ENCODE results near the gene KIAA1549. TPM values are rescaled to one million over a fixed set of nuclear protein-coding genes. Genes with fewer than 3 reads are reported as not detected.
A peak's percentile ranks its signal among the peaks of the same experiment; 100 is the strongest.
"Not testable (repeated sequence)": the region's sequence is repeated elsewhere in the genome, so short reads cannot be mapped to it uniquely, and the experiment has no call there.

The KIAA1549 gene
- total RNA-seq, 2 donors from 2014 or later = 0.93 to 1.7 TPM

DNA sequence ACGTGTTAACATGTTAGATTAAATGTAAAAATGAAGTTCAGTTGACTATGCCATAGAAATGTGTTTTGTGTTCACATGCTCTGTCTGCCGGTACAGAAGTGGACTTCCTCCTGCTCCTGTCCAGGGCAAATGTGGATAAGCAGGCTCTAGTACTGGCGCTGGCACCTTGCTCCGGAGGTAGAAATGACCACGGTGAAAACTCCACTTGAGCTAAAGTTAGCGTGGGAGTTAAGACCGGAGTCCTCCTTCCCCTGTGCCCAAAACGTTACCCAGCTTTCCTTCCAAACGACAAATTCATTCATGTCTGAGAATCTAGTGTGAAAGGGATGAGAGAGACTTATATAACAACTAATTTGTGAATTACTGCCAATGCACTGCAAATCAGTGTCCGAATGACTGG, 148.2 kb downstream of the KIAA1549 start:
- Mint-ChIP-seq H3K4me1 (ENCODE audit: low read depth) (peaks cover 19% of the 10 kb centered on the region), H3K4me3 (no peak overlapping the region), H3K36me3 (ENCODE audit: insufficient read depth in 2 of 2) (no peaks in the 10 kb centered on the region), H3K27ac (no peak overlapping the region), H3K27me3 (ENCODE audit: low read depth) (peaks cover 23% of the 10 kb centered on the region), H3K9me3 (no peaks in the 10 kb centered on the region)
- no peak for DNase-seq
- no peak for ATAC-seq (replicated peaks in 1 of 2)

- no peak overlapping the region for H3K4me3 Mint-ChIP-seq
- no peak for ATAC-seq (replicated peaks in 1 of 2)
- H3K36me3 Mint-ChIP-seq (ENCODE audit: insufficient read depth in 2 of 2) = peaks cover 0 to 2% of the 10 kb centered on the region in 2 donors
- no peaks in the 10 kb centered on the region for H3K9me3 Mint-ChIP-seq
- no peak for DNase-seq
- peaks cover 23% of the 10 kb centered on the region for H3K4me1 Mint-ChIP-seq (ENCODE audit: low read depth)
- no peak overlapping the region for H3K27ac Mint-ChIP-seq
- peaks cover 19% of the 10 kb centered on the region for H3K27me3 Mint-ChIP-seq (ENCODE audit: low read depth)
Measured at GRCh38 chr7:138829335-138829734, 151.9 kb downstream of the KIAA1549 start.

GRCh38 chr7:138828302-138828701, 152.9 kb downstream of the KIAA1549 start:
- H3K27ac Mint-ChIP-seq = no peak overlapping the region

DNA sequence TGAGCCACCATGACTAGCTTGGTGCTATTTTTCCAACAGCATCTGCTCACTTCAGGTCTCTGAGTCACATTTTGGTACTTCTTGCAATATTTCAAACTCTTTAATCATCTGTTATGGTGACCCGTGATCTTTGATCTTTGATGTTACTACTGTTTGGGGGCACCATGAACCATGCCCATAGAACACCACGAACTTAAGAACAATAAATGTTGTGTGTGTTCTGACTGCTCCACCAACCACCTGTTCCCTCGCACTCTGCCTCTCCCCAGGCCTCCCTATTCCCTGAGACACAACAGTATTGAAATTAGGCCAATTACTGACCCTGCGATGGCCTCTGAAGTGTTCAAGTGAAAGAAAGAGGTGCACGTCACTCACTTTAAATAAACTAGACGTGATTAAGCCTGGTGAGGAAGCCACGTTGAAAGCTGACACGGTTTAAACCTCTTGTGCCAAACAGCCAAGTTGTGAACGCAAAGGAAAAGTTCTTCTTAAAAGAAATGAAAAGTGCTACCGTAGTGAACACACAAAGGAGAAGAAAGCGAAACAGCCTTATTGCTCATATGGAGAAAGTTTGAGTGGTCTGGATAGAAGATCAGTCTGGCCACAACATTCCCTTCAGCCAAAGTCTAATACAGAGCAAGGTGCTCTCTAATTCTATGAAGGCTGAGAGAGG, 156.0 kb downstream of the KIAA1549 start:
- Mint-ChIP-seq H3K27me3 (ENCODE audit: low read depth) (no peaks in the 10 kb centered on the region), H3K4me1 (ENCODE audit: low read depth) (peaks cover 13% of the 10 kb centered on the region), H3K27ac (peak overlapping the region; percentile 30), H3K9me3 (no peaks in the 10 kb centered on the region), H3K36me3 (ENCODE audit: insufficient read depth in 2 of 2) (peaks cover 0 to 2% of the 10 kb centered on the region in 2 donors), H3K4me3 (peak overlapping the region; percentile 54 to 56)
- DNase-seq (no peak), ATAC-seq (replicated peaks in 1 of 2) (peak; percentile 67 to 69)

More at GRCh38 chr7:138828302-138828701, 152.9 kb downstream of the KIAA1549 start:
- H3K9me3 Mint-ChIP-seq = no peaks in the 10 kb centered on the region
- H3K4me3 Mint-ChIP-seq = no peak overlapping the region
- DNase-seq (no peak), ATAC-seq (replicated peaks in 1 of 2) (no peak)
- peaks cover 9% of the 10 kb centered on the region for H3K27me3 Mint-ChIP-seq (ENCODE audit: low read depth)
- H3K4me1 Mint-ChIP-seq (ENCODE audit: low read depth) = peaks cover 13% of the 10 kb centered on the region
- H3K36me3 Mint-ChIP-seq (ENCODE audit: insufficient read depth in 2 of 2) = peaks cover 0 to 2% of the 10 kb centered on the region in 2 donors

DNA sequence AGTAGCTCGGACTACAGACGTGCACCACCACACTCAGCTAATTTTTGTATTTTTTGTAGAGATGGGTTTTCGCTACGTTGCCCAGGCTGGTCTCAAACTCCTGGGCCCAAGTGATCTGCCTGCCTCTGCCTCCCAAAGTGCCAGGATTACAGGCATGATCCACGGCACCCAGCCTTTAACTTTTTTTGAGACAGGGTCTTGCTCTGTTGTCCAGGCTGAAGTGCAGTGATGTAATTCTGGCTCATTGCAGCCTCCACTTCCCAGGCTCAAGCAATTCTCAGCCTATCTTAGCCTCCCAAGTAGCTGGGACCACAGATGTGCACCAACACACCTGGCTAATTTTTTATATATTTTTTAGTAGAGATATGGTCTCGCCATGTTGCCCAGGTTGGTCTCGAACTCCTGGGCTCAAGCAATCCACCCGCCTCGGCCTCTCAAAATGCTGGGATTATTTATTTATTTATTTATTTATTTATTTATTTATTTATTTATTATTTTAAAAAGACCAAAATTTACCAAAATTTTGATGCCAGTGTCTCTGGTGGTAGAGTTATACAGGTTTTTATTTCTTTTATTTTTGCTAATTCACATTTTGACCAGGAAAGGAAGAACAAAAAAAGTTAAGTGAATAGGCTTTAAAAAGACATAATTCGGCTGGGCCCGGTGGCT, 158.2 kb downstream of the KIAA1549 start:
- no peaks in the 10 kb centered on the region for H3K9me3 Mint-ChIP-seq
- DNase-seq (no peak), ATAC-seq (replicated peaks in 1 of 2) (no peak)
- H3K36me3 Mint-ChIP-seq (ENCODE audit: insufficient read depth in 2 of 2) = peaks cover 0 to 2% of the 10 kb centered on the region in 2 donors
- H3K4me1 Mint-ChIP-seq (ENCODE audit: low read depth) = peaks cover 13% of the 10 kb centered on the region
- H3K27ac Mint-ChIP-seq = no peak overlapping the region
- H3K4me3 Mint-ChIP-seq = no peak overlapping the region
- no peaks in the 10 kb centered on the region for H3K27me3 Mint-ChIP-seq (ENCODE audit: low read depth)

DNA sequence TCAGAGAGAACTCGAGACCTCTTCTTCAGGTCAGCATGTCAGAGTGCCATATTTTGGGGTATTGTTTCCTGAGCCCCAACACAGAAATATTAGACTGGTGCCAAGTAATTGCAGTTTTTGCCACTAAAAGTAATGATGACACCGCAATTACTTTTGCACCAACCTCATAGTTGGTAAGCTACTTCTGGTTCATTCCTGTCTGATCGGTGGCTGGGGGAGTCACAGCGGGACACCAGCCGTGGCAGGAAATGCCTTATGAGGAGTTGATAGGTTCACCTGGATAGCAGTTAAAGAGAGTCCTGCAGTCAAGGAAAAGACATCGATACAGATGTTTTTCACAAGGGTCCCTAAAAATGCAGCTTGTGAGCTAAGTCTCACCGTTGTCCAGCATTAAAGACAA, 159.3 kb downstream of the KIAA1549 start:
- no peak overlapping the region for H3K27ac Mint-ChIP-seq
- H3K4me1 Mint-ChIP-seq (ENCODE audit: low read depth) = peaks cover 14% of the 10 kb centered on the region
- DNase-seq = no peak
- H3K4me3 Mint-ChIP-seq = no peak overlapping the region
- ATAC-seq (replicated peaks in 1 of 2) = no peak
- H3K36me3 Mint-ChIP-seq (ENCODE audit: insufficient read depth in 2 of 2) = peaks cover 0 to 2% of the 10 kb centered on the region in 2 donors
- no peaks in the 10 kb centered on the region for H3K27me3 Mint-ChIP-seq (ENCODE audit: low read depth)
- H3K9me3 Mint-ChIP-seq = no peaks in the 10 kb centered on the region

GRCh38 chr7:138819625-138820024, 161.6 kb downstream of the KIAA1549 start:
- H3K36me3 Mint-ChIP-seq (ENCODE audit: insufficient read depth in 2 of 2) = no peaks in the 10 kb centered on the region
- no peak overlapping the region for H3K4me3 Mint-ChIP-seq
- H3K27me3 Mint-ChIP-seq (ENCODE audit: low read depth) = no peaks in the 10 kb centered on the region
- H3K27ac Mint-ChIP-seq = no peak overlapping the region
- H3K4me1 Mint-ChIP-seq (ENCODE audit: low read depth) = peaks cover 15% of the 10 kb centered on the region
- no peaks in the 10 kb centered on the region for H3K9me3 Mint-ChIP-seq
- DNase-seq (no peak), ATAC-seq (replicated peaks in 1 of 2) (no peak)

DNA sequence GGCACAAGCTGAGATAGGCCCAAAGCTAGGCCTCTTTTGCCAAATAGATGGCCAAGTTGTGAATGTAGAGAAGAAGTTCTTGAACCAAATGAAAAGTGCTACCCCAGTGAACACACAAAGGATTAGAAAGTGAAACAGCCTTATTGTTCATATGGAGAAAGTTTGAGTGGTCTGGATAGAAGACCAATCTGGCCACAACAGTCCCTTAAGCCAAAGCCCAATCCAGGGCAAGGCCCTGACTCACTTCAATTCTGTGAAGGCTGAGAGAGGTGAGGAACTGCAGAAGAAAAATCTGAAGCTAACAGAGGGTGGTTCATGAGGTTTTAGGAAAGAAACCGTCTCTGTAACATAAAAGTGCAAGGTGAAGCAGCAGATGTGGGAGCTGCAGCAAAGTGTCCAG, 164.5 kb downstream of the KIAA1549 start:
- DNase-seq (peak in 1 of 2 donors; percentile 16), ATAC-seq (replicated peaks in 1 of 2) (peak; percentile 58 to 79)
- Mint-ChIP-seq H3K4me1 (ENCODE audit: low read depth) (peaks cover 26% of the 10 kb centered on the region), H3K27ac (no peak overlapping the region), H3K36me3 (ENCODE audit: insufficient read depth in 2 of 2) (peaks cover 0 to 1% of the 10 kb centered on the region in 2 donors), H3K9me3 (no peaks in the 10 kb centered on the region), H3K27me3 (ENCODE audit: low read depth) (no peaks in the 10 kb centered on the region), H3K4me3 (peak overlapping the region in 1 of 2 donors; percentile 29)

- Mint-ChIP-seq H3K4me3 (peak overlapping the region in 1 of 2 donors; percentile 3), H3K27ac (peak overlapping the region; percentile 63), H3K4me1 (ENCODE audit: low read depth) (peaks cover 26% of the 10 kb centered on the region), H3K36me3 (ENCODE audit: insufficient read depth in 2 of 2) (peaks cover 0 to 1% of the 10 kb centered on the region in 2 donors), H3K9me3 (no peaks in the 10 kb centered on the region), H3K27me3 (ENCODE audit: low read depth) (no peaks in the 10 kb centered on the region)
- DNase-seq (no peak), ATAC-seq (replicated peaks in 1 of 2) (peak in 1 of 2 donors; percentile 23)
Measured at GRCh38 chr7:138814816-138815332, 166.3 kb downstream of the KIAA1549 start.

- peaks cover 0 to 1% of the 10 kb centered on the region in 2 donors for H3K36me3 Mint-ChIP-seq (ENCODE audit: insufficient read depth in 2 of 2)
- ATAC-seq (replicated peaks in 1 of 2) = peak; percentile 77 to 84
Measured at GRCh38 chr7:138813945-138814344, 167.2 kb downstream of the KIAA1549 start.

DNA sequence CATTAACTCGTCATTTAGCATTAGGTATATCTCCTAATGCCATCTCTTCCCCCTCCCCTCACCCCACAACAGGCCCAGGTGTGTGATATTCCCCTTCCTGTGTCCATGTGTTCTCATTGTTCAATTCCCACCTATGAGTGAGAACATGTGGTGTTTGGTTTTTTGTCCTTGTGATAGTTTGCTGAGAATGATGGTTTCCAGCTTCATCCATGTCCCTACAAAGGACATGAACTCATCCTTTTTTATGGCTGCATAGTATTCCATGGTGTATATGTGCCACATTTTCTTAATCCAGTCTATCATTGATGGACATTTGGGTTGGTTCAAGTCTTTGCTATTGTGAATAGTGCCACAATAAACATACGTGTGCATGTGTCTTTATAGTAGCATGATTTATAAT, 169.9 kb downstream of the KIAA1549 start:
- H3K27ac Mint-ChIP-seq; H3K27me3 Mint-ChIP-seq (ENCODE audit: low read depth); H3K9me3 Mint-ChIP-seq; H3K4me3 Mint-ChIP-seq; DNase-seq; ATAC-seq (replicated peaks in 1 of 2); H3K36me3 Mint-ChIP-seq (ENCODE audit: insufficient read depth in 2 of 2): not testable (repeated sequence)
- peaks cover 19% of the 10 kb centered on the region for H3K4me1 Mint-ChIP-seq (ENCODE audit: low read depth)

More at GRCh38 chr7:138813945-138814344, 167.2 kb downstream of the KIAA1549 start:
- H3K4me3 Mint-ChIP-seq = no peak overlapping the region
- no peaks in the 10 kb centered on the region for H3K27me3 Mint-ChIP-seq (ENCODE audit: low read depth)
- H3K4me1 Mint-ChIP-seq (ENCODE audit: low read depth) = peaks cover 26% of the 10 kb centered on the region
- H3K9me3 Mint-ChIP-seq = no peaks in the 10 kb centered on the region
- no peak for DNase-seq
- no peak overlapping the region for H3K27ac Mint-ChIP-seq

- no peaks in the 10 kb centered on the region for H3K27me3 Mint-ChIP-seq (ENCODE audit: low read depth)
Measured at GRCh38 chr7:138809346-138809745, 171.8 kb downstream of the KIAA1549 start.

GRCh38 chr7:138804618-138805017, 176.6 kb downstream of the KIAA1549 start:
- ATAC-seq (replicated peaks in 1 of 2) (peak; percentile 45 to 75), DNase-seq (no peak)
- Mint-ChIP-seq H3K36me3 (ENCODE audit: insufficient read depth in 2 of 2) (no peaks in the 10 kb centered on the region), H3K4me3 (peak overlapping the region in 1 of 2 donors; percentile 59), H3K27me3 (ENCODE audit: low read depth) (no peaks in the 10 kb centered on the region), H3K4me1 (ENCODE audit: low read depth) (peaks cover 10% of the 10 kb centered on the region), H3K9me3 (peaks cover 0 to 2% of the 10 kb centered on the region in 2 donors), H3K27ac (no peak overlapping the region)

More at GRCh38 chr7:138809346-138809745, 171.8 kb downstream of the KIAA1549 start:
- Mint-ChIP-seq H3K4me3 (no peak overlapping the region), H3K9me3 (peaks cover 0 to 2% of the 10 kb centered on the region in 2 donors), H3K27ac (no peak overlapping the region), H3K4me1 (ENCODE audit: low read depth) (peaks cover 18% of the 10 kb centered on the region), H3K36me3 (ENCODE audit: insufficient read depth in 2 of 2) (peaks cover 0 to 1% of the 10 kb centered on the region in 2 donors)
- DNase-seq (no peak), ATAC-seq (replicated peaks in 1 of 2) (no peak)

All from activated T-cell treated with anti-CD3 and anti-CD28 coated beads, Interleukin-2, amount 50 U/mL, for 72 hours (primary cell).